ENCODE results near the gene SOWAHB. TPM values are rescaled to one million over a fixed set of nuclear protein-coding genes. Genes with fewer than 3 reads are reported as not detected.

Gene SOWAHB
- total RNA-seq, 1 donor from 2014 or later: 2.9 TPM

DNA sequence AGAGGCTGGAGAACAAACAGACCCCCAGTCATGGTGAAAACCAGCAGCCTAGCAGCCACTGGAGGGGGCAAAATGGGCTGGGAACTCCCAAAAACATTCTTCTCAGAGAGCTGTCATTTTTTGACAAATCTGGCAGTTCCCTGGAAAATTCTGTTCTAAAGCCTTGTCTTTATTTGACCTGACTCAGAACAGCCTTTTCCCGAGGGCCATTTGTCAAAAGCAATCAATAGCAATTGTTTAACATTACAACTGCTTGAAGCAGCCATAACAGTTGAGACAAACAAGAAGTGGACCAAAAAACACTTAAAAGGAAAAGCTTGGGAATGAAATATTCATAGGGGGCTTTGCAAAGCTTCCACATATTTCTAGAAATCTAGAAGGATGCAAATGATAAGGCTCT lies 39.6 kb downstream of the SOWAHB start:
- FAIRE-seq (no peak), DNase-seq (ENCODE audit: low spot score in 2 of 2) (no peak)

DNA sequence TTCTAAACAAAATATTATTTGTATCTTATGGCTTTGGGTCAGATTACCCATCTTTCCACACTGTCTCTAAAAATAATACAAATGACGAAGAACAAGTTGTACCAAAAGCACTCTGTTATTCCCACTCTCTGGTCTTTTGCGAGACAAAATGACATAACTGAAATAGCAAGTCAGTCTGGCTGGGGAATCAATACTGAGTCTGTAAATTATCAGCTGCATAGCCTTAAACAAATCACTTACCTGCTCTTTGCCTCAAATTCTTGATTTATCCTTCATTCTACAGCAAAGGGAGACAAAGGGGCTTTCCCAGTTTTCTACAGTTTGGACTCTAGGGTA lies 40.9 kb downstream of the SOWAHB start:
- DNase-seq (ENCODE audit: low spot score in 2 of 2): no peak
- no peak for FAIRE-seq

DNA sequence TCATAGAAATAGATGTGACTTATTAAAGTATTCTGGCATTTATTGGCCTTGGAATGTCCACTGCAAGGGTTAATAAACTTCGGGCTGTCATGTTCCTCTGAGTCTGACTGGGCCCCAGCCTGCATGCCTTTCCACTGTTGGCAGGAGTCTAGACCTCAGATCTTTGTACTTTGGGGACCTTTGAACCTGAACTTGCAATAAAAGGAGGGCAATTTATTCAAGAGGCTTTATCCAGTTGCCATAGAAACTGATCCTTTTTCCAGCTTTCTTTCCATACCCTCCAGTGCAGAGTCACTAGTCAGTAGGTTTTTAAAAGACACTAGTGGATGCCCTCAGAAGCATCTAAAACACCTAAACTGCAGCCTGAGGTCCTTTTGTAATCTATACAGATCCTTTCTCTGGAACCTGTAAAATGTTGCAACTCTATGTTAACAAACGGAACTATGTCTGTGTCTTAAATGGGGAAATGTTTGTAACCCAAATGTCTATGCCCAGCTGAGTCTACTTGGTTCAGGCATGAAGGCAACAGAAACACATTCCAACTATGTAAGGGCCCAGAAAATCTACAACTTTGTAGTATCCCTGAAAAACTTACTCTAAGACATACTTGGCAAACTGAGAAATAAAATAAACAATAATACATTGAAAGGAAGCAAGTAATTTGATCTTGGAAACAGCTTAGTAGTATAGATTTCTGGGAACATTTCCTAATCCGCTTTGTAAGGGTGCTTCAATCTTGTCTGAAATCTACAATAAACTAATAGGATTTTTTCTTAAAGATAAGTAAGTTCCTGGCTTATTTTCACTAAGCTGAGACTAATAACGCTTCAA lies 41.5 kb downstream of the SOWAHB start:
- DNase-seq (ENCODE audit: low spot score in 2 of 2): no peak
- FAIRE-seq: no peak

DNA sequence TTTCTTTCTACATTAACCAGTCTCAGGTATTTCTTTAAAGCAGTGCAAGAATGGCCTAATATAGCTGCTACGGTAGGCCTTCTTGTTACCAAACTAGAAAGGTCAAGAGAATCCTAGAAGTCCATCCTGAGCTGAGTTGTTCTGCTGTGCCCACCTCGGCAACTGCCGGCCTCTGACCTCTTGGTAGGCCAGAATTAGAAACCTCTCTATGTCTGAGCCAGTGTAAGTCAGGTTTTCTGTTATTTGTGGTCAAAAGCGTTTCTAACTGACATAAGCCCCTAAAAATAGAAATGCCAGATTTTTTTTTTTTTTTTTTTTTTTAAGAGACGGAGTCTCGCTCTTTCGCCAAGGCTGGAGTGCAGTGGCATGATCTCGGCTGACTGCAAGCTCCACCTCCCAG lies 43.1 kb downstream of the SOWAHB start:
- FAIRE-seq: no peak
- DNase-seq (ENCODE audit: low spot score in 2 of 2): no peak

DNA sequence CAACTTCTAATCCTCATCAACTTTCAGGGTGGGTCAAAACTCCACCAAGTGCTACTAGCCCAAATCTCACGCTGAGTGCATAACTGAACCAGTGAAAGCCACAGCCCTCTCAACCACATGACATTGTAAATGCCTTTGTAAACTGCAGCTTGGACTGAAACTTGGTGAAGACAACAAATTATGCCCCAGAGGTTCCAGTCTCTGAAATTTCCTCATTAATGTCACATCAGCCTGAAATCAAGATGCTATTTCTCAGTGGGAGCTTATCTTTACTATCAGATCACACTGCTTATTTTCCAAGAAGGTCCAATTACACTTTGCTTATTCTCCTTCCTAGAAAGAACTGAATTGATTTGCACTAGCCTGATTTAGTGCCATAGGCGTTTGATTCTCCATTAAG lies 46.6 kb downstream of the SOWAHB start:
- FAIRE-seq: no peak
- no peak for DNase-seq (ENCODE audit: low spot score in 2 of 2)

DNA sequence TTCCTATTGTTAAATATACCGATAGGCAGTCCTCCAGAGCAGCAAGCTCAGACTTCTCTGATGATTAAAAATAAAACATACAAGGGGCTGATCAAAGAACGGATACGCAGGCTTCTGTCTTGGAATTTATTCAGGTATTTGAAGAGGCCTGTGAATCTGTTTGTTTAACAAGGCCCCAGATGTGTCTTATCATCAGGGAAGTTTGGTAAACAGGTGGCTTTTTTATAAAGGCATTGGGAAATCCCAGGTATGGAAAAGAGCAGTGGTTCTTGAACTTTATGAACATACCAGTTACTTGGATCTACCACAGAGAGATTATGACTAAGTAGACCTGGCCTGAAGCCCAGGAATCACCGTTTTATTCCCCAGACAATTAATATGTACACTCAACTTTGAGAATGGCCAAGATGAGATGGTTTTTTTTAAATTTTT lies 47.9 kb downstream of the SOWAHB start:
- no peak for DNase-seq (ENCODE audit: low spot score in 2 of 2)
- FAIRE-seq: no peak

Other genes starting within 250 kb of the SOWAHB start
- 198 TPM for gene SEPTIN11, start 51.6 kb upstream of the SOWAHB start, total RNA-seq
- 460 TPM for gene CCNI, start 177.8 kb upstream of the SOWAHB start, total RNA-seq